ENCODE measurements around the gene LRRC42. TPM values are rescaled to one million over a fixed set of nuclear protein-coding genes. Genes with fewer than 3 reads are reported as not detected.
"Not testable (repeated sequence)": the region's sequence is repeated elsewhere in the genome, so short reads cannot be mapped to it uniquely, and the experiment has no call there.

Gene LRRC42
- total and polyA plus RNA-seq, 2 experiments from 2014 or later: 41.8 to 46.9 TPM

DNA sequence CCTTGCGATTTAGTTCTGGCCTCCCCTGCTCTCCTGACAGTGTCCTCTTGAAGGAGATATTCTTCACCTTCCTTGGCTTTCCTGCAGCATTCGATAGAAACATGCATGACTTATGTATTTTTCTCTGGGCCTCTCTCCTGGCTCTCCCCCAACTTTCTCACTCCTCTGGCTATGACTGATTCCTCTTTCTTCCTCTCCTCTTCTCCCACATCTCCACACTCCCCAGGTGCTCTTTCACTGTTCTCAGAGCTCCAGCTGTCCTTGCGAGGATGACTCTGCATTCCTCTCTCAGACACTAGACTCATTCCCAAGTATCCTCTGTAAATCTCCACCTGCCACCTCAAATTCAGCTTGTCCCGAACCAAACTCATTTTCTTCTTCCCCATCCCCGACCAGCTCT is 18.0 kb downstream of the LRRC42 start:
- in situ Hi-C loops (cut with MboI): no loop called here
- TF ChIP-seq EZH2 (IDR thresholded peaks at IDR 0.05; ENCODE audit: insufficient read depth, poor library complexity, severe bottlenecking) (no peak), EZH2phosphoT487 (IDR thresholded peaks at IDR 0.05; ENCODE audit: insufficient read depth, low read depth) (no peak)
- Histone ChIP-seq H2AFZ (no peak overlapping the region), H3F3A (ENCODE audit: insufficient read depth) (no peaks in the 10 kb centered on the region), H3K4me3 (no peak overlapping the region), H3K27me3 (replicated peaks; ENCODE audit: insufficient read depth) (no peaks in the 10 kb centered on the region), H3K9me2 (ENCODE audit: insufficient read depth) (no peaks in the 10 kb centered on the region), H3K4me1 (ENCODE audit: insufficient read depth) (no peaks in the 10 kb centered on the region), H3K9me3 (ENCODE audit: low read depth) (no peaks in the 10 kb centered on the region), H4K20me1 (ENCODE audit: insufficient read depth) (no peaks in the 10 kb centered on the region), H3K4me2 (ENCODE audit: unreplicated experiment) (no peak overlapping the region), H3K9ac (no peak overlapping the region), H3K79me2 (ENCODE audit: insufficient read depth) (peaks cover 22% of the 10 kb centered on the region), H3K27ac (no peak overlapping the region), H3K36me3 (ENCODE audit: low read depth) (peaks cover 72% of the 10 kb centered on the region)
- no peak for DNase-seq
- WGBS, 2 experiments (ENCODE audit: low coverage in 1 of 2, low lambda C conversion rate in 2 of 2, missing lambda C conversion rate in 2 of 2): 92% methylated on average over 5 of the region's 5 CpGs

DNA sequence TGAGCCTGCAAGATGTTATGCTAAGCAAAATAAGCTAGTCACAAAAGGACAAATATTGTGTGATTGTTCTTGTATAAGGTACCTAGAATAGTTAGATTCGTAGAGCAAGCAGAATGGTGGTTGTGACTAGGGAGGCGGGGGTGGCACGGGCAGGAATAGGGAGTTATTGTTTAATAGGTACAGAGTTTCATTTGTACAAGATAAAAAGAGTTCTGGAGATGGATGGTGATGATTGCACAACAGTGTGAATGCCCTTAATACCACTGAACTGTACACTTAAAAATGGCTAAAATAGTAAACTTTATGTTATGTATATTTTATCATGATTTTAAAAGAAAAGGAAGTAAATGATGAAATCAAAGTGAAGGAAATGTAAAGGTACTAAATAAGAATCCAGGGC is 20.6 kb downstream of the LRRC42 start:
- DNase-seq: no peak
- 94% methylated on average over 3 of the region's 3 CpGs for WGBS, 2 experiments (ENCODE audit: low coverage in 1 of 2, low lambda C conversion rate in 2 of 2, missing lambda C conversion rate in 2 of 2)
- Histone ChIP-seq H3K79me2 (ENCODE audit: insufficient read depth) (no peaks in the 10 kb centered on the region), H3K27ac (no peak overlapping the region), H3K27me3 (replicated peaks; ENCODE audit: insufficient read depth) (no peaks in the 10 kb centered on the region), H3F3A (ENCODE audit: insufficient read depth) (no peaks in the 10 kb centered on the region), H3K4me2 (ENCODE audit: unreplicated experiment) (no peak overlapping the region), H2AFZ (no peak overlapping the region), H3K9me2 (ENCODE audit: insufficient read depth) (no peaks in the 10 kb centered on the region), H3K4me1 (ENCODE audit: insufficient read depth) (no peaks in the 10 kb centered on the region), H3K4me3 (no peak overlapping the region), H4K20me1 (ENCODE audit: insufficient read depth) (no peaks in the 10 kb centered on the region), H3K36me3 (ENCODE audit: low read depth) (peaks cover 69% of the 10 kb centered on the region), H3K9me3 (ENCODE audit: low read depth) (no peaks in the 10 kb centered on the region), H3K9ac (no peak overlapping the region)
- TF ChIP-seq EZH2 (IDR thresholded peaks at IDR 0.05; ENCODE audit: insufficient read depth, poor library complexity, severe bottlenecking): no peak
- TF ChIP-seq EZH2phosphoT487 (IDR thresholded peaks at IDR 0.05; ENCODE audit: insufficient read depth, low read depth): no peak
- in situ Hi-C loops (cut with MboI): no loop called here

- Histone ChIP-seq H3K27ac (no peak overlapping the region), H3K4me2 (ENCODE audit: unreplicated experiment) (no peak overlapping the region), H3F3A (ENCODE audit: insufficient read depth) (no peaks in the 10 kb centered on the region), H3K79me2 (ENCODE audit: insufficient read depth) (no peaks in the 10 kb centered on the region), H2AFZ (no peak overlapping the region), H3K9me2 (ENCODE audit: insufficient read depth) (no peaks in the 10 kb centered on the region), H4K20me1 (ENCODE audit: insufficient read depth) (no peaks in the 10 kb centered on the region), H3K4me1 (ENCODE audit: insufficient read depth) (no peaks in the 10 kb centered on the region), H3K27me3 (replicated peaks; ENCODE audit: insufficient read depth) (no peaks in the 10 kb centered on the region), H3K9ac (no peak overlapping the region), H3K4me3 (no peak overlapping the region), H3K36me3 (ENCODE audit: low read depth) (peaks cover 61% of the 10 kb centered on the region), H3K9me3 (ENCODE audit: low read depth) (no peaks in the 10 kb centered on the region)
- in situ Hi-C loops (cut with MboI): no loop called here
- DNase-seq: no peak
- TF ChIP-seq EZH2 (IDR thresholded peaks at IDR 0.05; ENCODE audit: insufficient read depth, poor library complexity, severe bottlenecking) (no peak), EZH2phosphoT487 (IDR thresholded peaks at IDR 0.05; ENCODE audit: insufficient read depth, low read depth) (no peak)
- 94 to 99% methylated on average over 7 of the region's 7 CpGs for WGBS, 2 experiments (ENCODE audit: low coverage in 1 of 2, low lambda C conversion rate in 2 of 2, missing lambda C conversion rate in 2 of 2)
These were observed 21.4 kb downstream of the LRRC42 start for GRCh38 chr1:53967409-53968124.

DNA sequence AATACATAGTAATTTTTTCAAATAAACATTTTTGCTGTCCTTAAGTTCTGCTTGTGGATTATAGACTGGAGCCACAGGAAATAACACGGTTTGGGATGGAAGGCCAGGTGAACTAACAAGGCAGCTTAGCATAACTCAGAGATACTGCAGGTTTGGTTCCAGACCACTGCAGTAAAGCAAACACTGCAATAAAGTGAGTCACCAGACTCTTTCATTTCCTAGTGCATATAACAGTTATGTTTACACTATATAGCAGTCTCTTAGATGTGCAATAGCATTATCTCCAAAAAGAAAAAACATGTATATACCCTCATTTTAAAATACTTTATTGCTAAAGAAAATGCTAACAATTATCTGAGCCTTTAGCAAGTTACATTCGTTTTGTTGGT is 22.0 kb downstream of the LRRC42 start:
- peaks cover 60% of the 10 kb centered on the region for H3K36me3 ChIP-seq (ENCODE audit: low read depth)
- no peaks in the 10 kb centered on the region for H3K4me1 ChIP-seq (ENCODE audit: insufficient read depth)
- H3K9ac ChIP-seq: no peak overlapping the region
- no peak overlapping the region for H3K4me3 ChIP-seq
- no peaks in the 10 kb centered on the region for H4K20me1 ChIP-seq (ENCODE audit: insufficient read depth)
- DNase-seq: no peak
- no peaks in the 10 kb centered on the region for H3F3A ChIP-seq (ENCODE audit: insufficient read depth)
- no peaks in the 10 kb centered on the region for H3K27me3 ChIP-seq (replicated peaks; ENCODE audit: insufficient read depth)
- 96 to 97% methylated on average over 2 of the region's 2 CpGs for WGBS, 2 experiments (ENCODE audit: low coverage in 1 of 2, low lambda C conversion rate in 2 of 2, missing lambda C conversion rate in 2 of 2)
- H3K9me3 ChIP-seq (ENCODE audit: low read depth): no peaks in the 10 kb centered on the region
- no peak overlapping the region for H2AFZ ChIP-seq
- H3K4me2 ChIP-seq (ENCODE audit: unreplicated experiment): no peak overlapping the region
- in situ Hi-C loops (cut with MboI): no loop called here
- H3K27ac ChIP-seq: no peak overlapping the region
- TF ChIP-seq EZH2phosphoT487 (IDR thresholded peaks at IDR 0.05; ENCODE audit: insufficient read depth, low read depth) (no peak), EZH2 (IDR thresholded peaks at IDR 0.05; ENCODE audit: insufficient read depth, poor library complexity, severe bottlenecking) (no peak)
- no peaks in the 10 kb centered on the region for H3K9me2 ChIP-seq (ENCODE audit: insufficient read depth)
- no peaks in the 10 kb centered on the region for H3K79me2 ChIP-seq (ENCODE audit: insufficient read depth)

- H3K9me3 ChIP-seq (ENCODE audit: low read depth); H3K4me2 ChIP-seq (ENCODE audit: unreplicated experiment); H4K20me1 ChIP-seq (ENCODE audit: insufficient read depth); H3K9ac ChIP-seq; H3K27me3 ChIP-seq (replicated peaks; ENCODE audit: insufficient read depth); H3K9me2 ChIP-seq (ENCODE audit: insufficient read depth); in situ Hi-C loops (cut with MboI); H3K4me3 ChIP-seq; H2AFZ ChIP-seq; DNase-seq; H3K79me2 ChIP-seq (ENCODE audit: insufficient read depth); H3F3A ChIP-seq (ENCODE audit: insufficient read depth); H3K27ac ChIP-seq; H3K4me1 ChIP-seq (ENCODE audit: insufficient read depth): not testable (repeated sequence)
- WGBS, 2 experiments (ENCODE audit: low coverage in 1 of 2, low lambda C conversion rate in 2 of 2, missing lambda C conversion rate in 2 of 2): 92 to 96% methylated on average over 2 of the region's 2 CpGs
- peaks cover 57% of the 10 kb centered on the region for H3K36me3 ChIP-seq (ENCODE audit: low read depth)
These were observed 23.2 kb downstream of the LRRC42 start for GRCh38 chr1:53969323-53969722.
